Spleen (tissue), 13 donors: ENCODE data around the gene RSRP1. TPM values are rescaled to one million over a fixed set of nuclear protein-coding genes. Genes with fewer than 3 reads are reported as not detected.
"Not testable (repeated sequence)": the region's sequence is repeated elsewhere in the genome, so short reads cannot be mapped to it uniquely, and the experiment has no call there.

Experiments used
- DNase-seq: peaks from one replicate; pipeline ENCODE4 v3.0.0-alpha.2; 2020
- H3K27ac ChIP-seq, 8 donors: fragments of 200-600 bp; sonication (generic) in 7 of 8; 1 replicate in 4 of 8; 2 replicates in 4 of 8; pipeline versions ENCODE4 v1.5.0 to v1.8.0; 2016 to 2021; ENCODE audit warnings: inconsistent platforms in 4 of 8, mild to moderate bottlenecking in 4 of 8, moderate library complexity in 1 of 8
- H3K27me3 ChIP-seq, 7 donors: fragments of 200-600 bp; sonication (generic) in 6 of 7; replicated peaks in 1 of 7; 1 replicate in 4 of 7; 2 replicates in 3 of 7; pipeline versions ENCODE4 v1.5.0 to v1.8.0; 2016 to 2021; ENCODE audit warnings: inconsistent platforms in 3 of 7, mild to moderate bottlenecking in 1 of 7
- H3K36me3 ChIP-seq, 6 donors: fragments of 200-600 bp; sonication (generic) in 5 of 6; 1 replicate in 4 of 6; 2 replicates in 2 of 6; pipeline versions ENCODE4 v1.5.0 to v1.8.0; 2016 to 2021; ENCODE audit warnings: inconsistent platforms in 2 of 6
- H3K4me1 ChIP-seq, 6 donors: fragments of 200-600 bp; sonication (generic) in 5 of 6; 1 replicate in 3 of 6; 2 replicates in 3 of 6; pipeline versions ENCODE4 v1.5.0 to v1.8.0; 2016 to 2021; ENCODE audit warnings: inconsistent platforms in 3 of 6
- H3K4me3 ChIP-seq, 8 donors: fragments of 200-600 bp; sonication (generic) in 7 of 8; 1 replicate in 4 of 8; 2 replicates in 4 of 8; pipeline versions ENCODE4 v1.5.0 to v1.8.0; 2016 to 2021; ENCODE audit warnings: inconsistent platforms in 4 of 8, mild to moderate bottlenecking in 4 of 8, moderate library complexity in 2 of 8
- H3K9me3 ChIP-seq, 8 donors: fragments of 200-600 bp; sonication (generic) in 7 of 8; 1 replicate in 4 of 8; 2 replicates in 4 of 8; pipeline versions ENCODE4 v1.5.0 to v1.8.0; 2016 to 2021; ENCODE audit warnings: inconsistent platforms in 4 of 8
- POLR2A ChIP-seq, 3 donors: fragments of 450-650 bp; IDR thresholded peaks; one replicate each; pipeline ENCODE4 v1.5.1; 2017; ENCODE audit warnings: antibody characterized with exemption in 3 of 3, mild to moderate bottlenecking in 1 of 3
- POLR2AphosphoS5 ChIP-seq, 3 donors: sonication (generic); formaldehyde crosslinking; IDR thresholded peaks; one replicate each; pipeline ENCODE4 v1.5.1; 2017; ENCODE audit warnings: antibody characterized with exemption in 3 of 3
- WGBS, 5 donors: extraction: QIAGEN DNeasy Blood & Tissue Kit in 3 of 5; methylation state at CpG; one replicate each; pipeline versions ENCODE4 v1.1.5 to v1.1.7; 2013 to 2018; 5-methylcytosine and 5-hydroxymethylcytosine counted together
- intact Hi-C: fragments of 100-400 bp; cut with DNase I; formaldehyde crosslinking; loops from one replicate; pipeline ENCODE4 v1.15.0; 2023; ENCODE audit warnings: low total_unique reads
- long read RNA-seq, 2 donors: transcript quantifications; one replicate each; lab custom pipeline, GENCODE V29; 2026
- polyA plus RNA-seq, 3 donors: library from polyadenylated mRNA; stranded (reverse); fragments of 200-250 nt; gene quantifications; one replicate each; pipeline ENCODE4 v1.2.1, GENCODE V29; 2013
- total RNA-seq, 7 donors: library from RNA; depleted of rRNA in 3 of 7; stranded (reverse); fragments of >200 nt in 3 of 7; fragmentation: NEBNext Ultra II Directional in 4 of 7; extraction: Animal tissue kit (Norgen Biotek cat#: 25700) in 4 of 7; gene quantifications; one replicate each; pipeline versions ENCODE4 v1.1.0 to v1.2.1, GENCODE V29; 2016 to 2021
- TF ChIP-seq, protein P1 (sequence below), 11 experiments: fragments of 200-600 bp in 7 of 11; fragments of 450-650 bp in 4 of 11; sonication (generic) in 4 of 11; IDR thresholded peaks in 8 of 11; conservative IDR thresholded peaks in 3 of 11; 1 replicate in 7 of 11; 2 replicates in 4 of 11; pipeline versions ENCODE4 v1.4.0 to v1.8.0; 2016 to 2021; ENCODE audit warnings: antibody characterized with exemption in 11 of 11, inconsistent platforms in 4 of 11, mild to moderate bottlenecking in 1 of 11
- donor health status: healthy with polysubstance abuse.
- donor health status: DM: no; HTN: no; CAD: no; lungs with moderate emphysema.
- donor health status: DM: no; HTN: no; CAD: no.
- donor health status: Bipolar disorder and iron deficiency.
- donor health status: healthy.
- donor health status: DM: no; HTN: no; CAD: no.
- donor health status: DM: yes; HTN: yes; CAD: no.

RSRP1 gene
- total RNA-seq (100 to 1,000 TPM; 159 to 394 (median 208) TPM), polyA plus RNA-seq (100 to 1,000 TPM; 180 to 249 (median 247) TPM)
- long read RNA-seq, donor 1, transcript RSRP1-202 (3 exons, 1,954 nt), result minor isoform, 8 of 50 reads
- long read RNA-seq, donor 1, transcript RSRP1-207 (4 exons, 2,941 nt), result major isoform, 17 of 50 reads
- long read RNA-seq, donor 1, partial matches to known transcripts, result 22 of 50 reads
- long read RNA-seq, donor 1, other reads (novel, unspliced or antisense), result 0 of 50 reads
- long read RNA-seq, donor 2, transcript RSRP1-201 (5 exons, 1,502 nt), result major isoform, 6 of 21 reads
- long read RNA-seq, donor 2, partial matches to known transcripts, result 7 of 21 reads
- long read RNA-seq, donor 2, other reads (novel, unspliced or antisense), result 0 of 21 reads

- WGBS, 5 donors, result 0 to 1% (median 0%) methylated on average over 54 to 79 of the region's 79 CpGs
- peaks cover 27 to 55% (median 47%) of the 10 kb centered on the region in 6 donors for H3K4me1 ChIP-seq
- peak within 1 kb of the TSS; percentile 97 to 100 (median 100) for H3K27ac ChIP-seq
- intact Hi-C loops, result no loop called here
- DNase-seq, result peak; percentile 100
- peak within 1 kb of the TSS; percentile 69 to 100 (median 90) for H3K4me3 ChIP-seq
- peaks cover 0 to 45% (median 39%) of the 10 kb centered on the region in 6 donors for H3K36me3 ChIP-seq
- H3K9me3 ChIP-seq, result no peaks in the 10 kb centered on the region
- no peaks in the 10 kb centered on the region for H3K27me3 ChIP-seq
- TF ChIP-seq, protein P1, sequence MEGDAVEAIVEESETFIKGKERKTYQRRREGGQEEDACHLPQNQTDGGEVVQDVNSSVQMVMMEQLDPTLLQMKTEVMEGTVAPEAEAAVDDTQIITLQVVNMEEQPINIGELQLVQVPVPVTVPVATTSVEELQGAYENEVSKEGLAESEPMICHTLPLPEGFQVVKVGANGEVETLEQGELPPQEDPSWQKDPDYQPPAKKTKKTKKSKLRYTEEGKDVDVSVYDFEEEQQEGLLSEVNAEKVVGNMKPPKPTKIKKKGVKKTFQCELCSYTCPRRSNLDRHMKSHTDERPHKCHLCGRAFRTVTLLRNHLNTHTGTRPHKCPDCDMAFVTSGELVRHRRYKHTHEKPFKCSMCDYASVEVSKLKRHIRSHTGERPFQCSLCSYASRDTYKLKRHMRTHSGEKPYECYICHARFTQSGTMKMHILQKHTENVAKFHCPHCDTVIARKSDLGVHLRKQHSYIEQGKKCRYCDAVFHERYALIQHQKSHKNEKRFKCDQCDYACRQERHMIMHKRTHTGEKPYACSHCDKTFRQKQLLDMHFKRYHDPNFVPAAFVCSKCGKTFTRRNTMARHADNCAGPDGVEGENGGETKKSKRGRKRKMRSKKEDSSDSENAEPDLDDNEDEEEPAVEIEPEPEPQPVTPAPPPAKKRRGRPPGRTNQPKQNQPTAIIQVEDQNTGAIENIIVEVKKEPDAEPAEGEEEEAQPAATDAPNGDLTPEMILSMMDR (IDR thresholded peaks at IDR 0.05 in 8 of 11, conservative IDR thresholded peaks at IDR 0.05 in 3 of 11), result peak in 6 of 11 experiments; percentile 16 to 55 (median 37)
- TF ChIP-seq POLR2A (IDR thresholded peaks at IDR 0.05) (peak; percentile 97 to 99 (median 99)), POLR2AphosphoS5 (IDR thresholded peaks at IDR 0.05) (peak; percentile 100)
Measured at GRCh38 chr1:25247024-25247828, at the start of gene RSRP1. RSRP1 (minus strand) TSS chr1:25247454; CDS start chr1:25246963, 491 bp downstream.

- WGBS, 5 donors, result 47 to 64% (median 60%) methylated on average over 5 to 7 of the region's 8 CpGs
- intact Hi-C loops, result not testable (repeated sequence)
Measured at GRCh38 chr1:25296501-25296900, 49.2 kb upstream of the RSRP1 start.

DNA sequence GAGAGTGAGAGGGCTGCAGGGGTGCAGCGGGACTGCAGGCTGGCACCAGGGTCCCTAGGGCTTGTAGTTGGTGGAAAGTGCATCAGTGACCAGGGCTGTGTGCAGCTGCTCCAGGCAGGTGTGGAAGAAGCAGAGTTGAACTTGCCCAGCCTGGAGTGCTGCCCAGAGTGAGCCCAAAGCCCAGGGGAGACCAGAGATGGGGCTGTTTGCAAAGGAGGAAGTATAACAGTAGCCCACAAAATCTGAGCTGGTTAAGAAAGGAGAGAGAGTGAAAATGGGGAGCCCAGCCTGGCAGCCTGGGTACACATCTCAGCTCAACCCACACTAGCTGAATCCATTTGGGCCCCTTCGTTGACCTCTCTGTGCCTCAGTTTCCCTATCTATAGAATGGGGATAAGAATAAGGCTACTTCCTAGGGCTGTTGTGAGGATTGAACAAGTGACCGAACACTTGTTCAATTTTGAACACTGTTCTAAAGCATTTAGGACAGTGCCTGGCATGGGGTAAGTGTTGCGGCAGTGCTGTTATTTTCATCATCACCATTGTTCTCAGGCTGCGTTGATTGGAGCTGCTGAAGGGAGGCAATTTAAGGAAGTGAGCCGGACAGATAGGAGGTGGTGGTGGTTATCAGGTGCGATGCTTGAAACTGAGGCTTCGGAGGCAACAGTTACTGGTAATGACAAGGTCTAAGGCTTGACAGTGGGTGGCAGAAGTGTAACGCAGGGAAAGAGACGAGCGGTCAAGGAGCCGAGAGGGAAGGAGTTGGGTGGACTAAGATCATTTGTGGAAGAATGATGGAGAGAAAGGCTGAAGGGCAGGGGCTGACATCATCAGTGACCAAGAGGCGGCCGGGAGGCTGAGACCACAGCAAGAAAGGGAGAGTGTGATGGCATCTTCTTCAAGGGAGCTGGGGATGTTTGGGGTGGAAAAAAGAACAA, 47.9 kb upstream of the RSRP1 start:
- 81 to 91% (median 86%) methylated on average over 5 to 7 of the region's 14 CpGs for WGBS, 5 donors
- H3K4me1 ChIP-seq, intact Hi-C loops, H3K9me3 ChIP-seq, DNase-seq, H3K27ac ChIP-seq, H3K27me3 ChIP-seq, H3K36me3 ChIP-seq, H3K4me3 ChIP-seq: not testable (repeated sequence)

More at GRCh38 chr1:25296501-25296900, 49.2 kb upstream of the RSRP1 start:
- DNase-seq, H3K4me1 ChIP-seq, H3K27ac ChIP-seq, H3K9me3 ChIP-seq, H3K4me3 ChIP-seq, H3K36me3 ChIP-seq, H3K27me3 ChIP-seq: not testable (repeated sequence)

DNA sequence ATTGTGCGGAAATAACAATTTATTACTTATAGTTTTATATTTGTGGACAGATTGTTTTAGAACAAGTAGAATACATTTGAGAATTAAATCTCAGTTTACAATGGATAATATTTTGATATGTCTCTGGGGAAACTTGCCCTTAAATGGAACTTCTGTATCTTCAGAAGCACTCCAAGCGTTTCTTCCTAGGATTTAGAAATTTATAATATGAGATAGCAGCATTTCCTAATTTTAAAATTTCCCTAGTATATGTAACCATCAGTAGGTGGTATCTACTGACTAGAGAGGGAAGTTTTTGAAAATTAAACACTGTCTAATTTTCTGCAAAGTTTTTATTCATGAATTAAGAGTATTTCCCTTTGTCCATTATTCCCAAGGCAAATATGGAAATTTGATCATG, 46.2 kb upstream of the RSRP1 start:
- 82 to 99% (median 89%) methylated on average over 2 of the region's 2 CpGs for WGBS, 5 donors
- H3K9me3 ChIP-seq, H3K4me1 ChIP-seq, H3K27ac ChIP-seq, intact Hi-C loops, H3K4me3 ChIP-seq, H3K36me3 ChIP-seq, H3K27me3 ChIP-seq, DNase-seq: not testable (repeated sequence)

- H3K27me3 ChIP-seq, intact Hi-C loops, H3K27ac ChIP-seq, H3K36me3 ChIP-seq, H3K4me1 ChIP-seq, DNase-seq, H3K9me3 ChIP-seq, H3K4me3 ChIP-seq: not testable (repeated sequence)
- 26 to 41% (median 34%) methylated on average over 5 of the region's 6 CpGs; no CpG with 5 or more reads in 1 of the 5 donors for WGBS, 5 donors
- TF ChIP-seq, protein P1 (IDR thresholded peaks at IDR 0.05 in 8 of 11, conservative IDR thresholded peaks at IDR 0.05 in 3 of 11), result peak in 3 of 11 experiments; percentile 11 to 38 (median 32)
Measured at GRCh38 chr1:25290043-25290442, 42.8 kb upstream of the RSRP1 start.

DNA sequence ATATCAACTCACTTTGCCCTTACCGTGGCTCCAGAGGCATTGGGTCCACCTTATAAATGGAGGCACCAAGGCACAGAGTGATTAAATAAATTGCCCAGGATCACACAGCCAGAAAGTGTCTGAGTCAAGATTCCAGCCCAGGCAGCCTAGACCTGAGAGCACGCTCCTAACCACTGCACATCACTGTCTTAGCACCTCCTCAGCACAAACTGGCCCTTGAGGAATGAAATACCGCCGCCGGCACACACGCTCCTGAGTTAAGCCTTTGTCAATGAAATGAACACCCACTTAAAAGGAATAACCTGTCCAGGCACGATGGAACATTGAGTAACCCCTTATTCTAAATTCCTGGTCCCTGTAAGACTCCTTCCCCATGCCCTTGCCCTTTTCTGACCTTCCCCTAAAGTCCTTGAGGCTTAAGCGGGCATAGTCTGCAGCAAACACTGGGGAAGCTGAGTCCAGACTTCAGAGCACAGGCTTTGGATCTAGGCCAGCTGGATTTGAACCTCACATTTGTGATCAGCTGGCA, 41.4 kb upstream of the RSRP1 start:
- H3K27ac ChIP-seq, H3K4me3 ChIP-seq, H3K4me1 ChIP-seq, intact Hi-C loops, DNase-seq, H3K36me3 ChIP-seq, H3K27me3 ChIP-seq, H3K9me3 ChIP-seq: not testable (repeated sequence)
- 74 to 91% (median 80%) methylated on average over 1 to 3 of the region's 8 CpGs for WGBS, 5 donors

DNA sequence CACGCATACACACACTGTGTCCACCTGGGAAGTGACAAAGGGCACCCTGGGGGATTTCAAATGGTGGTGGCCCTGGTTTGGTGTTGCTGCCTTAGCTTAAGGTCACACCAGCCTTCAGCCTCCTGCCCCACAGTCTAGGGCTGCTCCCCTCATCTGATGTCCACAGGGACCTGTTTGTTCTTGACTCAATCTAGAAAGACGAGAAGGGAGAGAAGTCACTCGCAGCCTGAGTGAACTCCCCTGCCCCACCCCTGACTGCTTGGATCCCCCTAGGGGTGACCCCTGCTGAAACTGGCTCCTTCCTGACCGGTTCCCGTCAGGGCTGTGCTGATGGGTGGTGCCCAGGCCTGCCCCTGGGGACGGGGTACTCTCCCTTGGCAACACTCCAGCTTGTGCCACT, 39.9 kb upstream of the RSRP1 start:
- DNase-seq, H3K4me1 ChIP-seq, intact Hi-C loops, H3K36me3 ChIP-seq, H3K27ac ChIP-seq, H3K9me3 ChIP-seq, H3K27me3 ChIP-seq, H3K4me3 ChIP-seq: not testable (repeated sequence)
- 54 to 83% (median 65%) methylated on average over 3 to 5 of the region's 6 CpGs for WGBS, 5 donors
